PC-3 (cell line): ENCODE data around the gene TBL3.

Source experiments
- EZH2 ChIP-seq: fragments of 300-600 bp; sonication (generic); IDR thresholded peaks from one replicate; pipeline ENCODE4 v1.6.1; 2017; ENCODE audit warnings: antibody characterized with exemption, mild to moderate bottlenecking, low read length; ENCODE audit not compliant: unreplicated experiment
- EZH2phosphoT487 ChIP-seq: fragments of 300-600 bp; sonication (generic); IDR thresholded peaks from 2 replicates; pipeline ENCODE4 v1.6.1; 2018; ENCODE audit warnings: mild to moderate bottlenecking, antibody characterized with exemption, low read length, borderline replicate concordance
- TF ChIP-seq, protein P1 (sequence below): fragments of 300-600 bp; sonication (generic); conservative IDR thresholded peaks from 2 replicates; pipeline ENCODE4 v1.5.1; 2017; ENCODE audit warnings: antibody characterized with exemption, low read depth, mild to moderate bottlenecking, low read length

DNA sequence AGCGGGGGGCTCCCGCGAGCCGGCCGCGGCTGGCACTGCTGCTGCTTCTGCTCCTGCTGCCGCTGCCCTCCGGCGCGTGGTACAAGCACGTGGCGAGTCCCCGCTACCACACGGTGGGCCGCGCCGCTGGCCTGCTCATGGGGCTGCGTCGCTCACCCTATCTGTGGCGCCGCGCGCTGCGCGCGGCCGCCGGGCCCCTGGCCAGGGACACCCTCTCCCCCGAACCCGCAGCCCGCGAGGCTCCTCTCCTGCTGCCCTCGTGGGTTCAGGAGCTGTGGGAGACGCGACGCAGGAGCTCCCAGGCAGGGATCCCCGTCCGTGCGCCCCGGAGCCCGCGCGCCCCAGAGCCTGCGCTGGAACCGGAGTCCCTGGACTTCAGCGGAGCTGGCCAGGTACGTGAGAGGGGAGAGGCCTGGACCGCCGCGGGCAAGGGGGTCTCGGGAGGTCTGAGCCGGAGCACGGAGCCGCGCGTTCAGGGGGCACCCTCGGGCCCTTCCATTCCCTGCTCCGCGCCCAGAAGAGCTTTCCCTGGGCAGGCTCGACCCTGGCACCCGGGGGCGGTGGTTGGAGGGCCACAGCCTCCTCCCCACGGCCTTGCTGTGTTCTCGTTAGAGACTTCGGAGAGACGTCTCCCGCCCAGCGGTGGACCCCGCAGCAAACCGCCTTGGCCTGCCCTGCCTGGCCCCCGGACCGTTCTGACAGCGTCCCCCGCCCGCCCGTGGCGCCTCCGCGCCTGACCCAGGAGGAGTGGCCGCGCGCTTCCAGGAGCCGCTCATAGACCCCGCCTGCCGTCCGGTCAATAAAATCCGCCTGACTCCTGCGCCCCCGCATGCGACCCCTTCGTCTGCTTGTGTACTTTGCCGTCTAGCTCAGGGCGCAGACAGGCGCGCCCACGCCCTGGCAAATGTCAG lies 48.3 kb downstream of the TBL3 start:
- TF ChIP-seq, protein P1, sequence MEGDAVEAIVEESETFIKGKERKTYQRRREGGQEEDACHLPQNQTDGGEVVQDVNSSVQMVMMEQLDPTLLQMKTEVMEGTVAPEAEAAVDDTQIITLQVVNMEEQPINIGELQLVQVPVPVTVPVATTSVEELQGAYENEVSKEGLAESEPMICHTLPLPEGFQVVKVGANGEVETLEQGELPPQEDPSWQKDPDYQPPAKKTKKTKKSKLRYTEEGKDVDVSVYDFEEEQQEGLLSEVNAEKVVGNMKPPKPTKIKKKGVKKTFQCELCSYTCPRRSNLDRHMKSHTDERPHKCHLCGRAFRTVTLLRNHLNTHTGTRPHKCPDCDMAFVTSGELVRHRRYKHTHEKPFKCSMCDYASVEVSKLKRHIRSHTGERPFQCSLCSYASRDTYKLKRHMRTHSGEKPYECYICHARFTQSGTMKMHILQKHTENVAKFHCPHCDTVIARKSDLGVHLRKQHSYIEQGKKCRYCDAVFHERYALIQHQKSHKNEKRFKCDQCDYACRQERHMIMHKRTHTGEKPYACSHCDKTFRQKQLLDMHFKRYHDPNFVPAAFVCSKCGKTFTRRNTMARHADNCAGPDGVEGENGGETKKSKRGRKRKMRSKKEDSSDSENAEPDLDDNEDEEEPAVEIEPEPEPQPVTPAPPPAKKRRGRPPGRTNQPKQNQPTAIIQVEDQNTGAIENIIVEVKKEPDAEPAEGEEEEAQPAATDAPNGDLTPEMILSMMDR, result no peak
- TF ChIP-seq EZH2 (no peak), EZH2phosphoT487 (no peak)
